ENCODE measurements around the gene TSPAN6. TPM values are rescaled to one million over a fixed set of nuclear protein-coding genes. Genes with fewer than 3 reads are reported as not detected.

Gene TSPAN6
- total and polyA plus RNA-seq, 2 of the 13 experiments (the other 11 are each of a cell fraction or from before 2014, with no cell fraction given), result 78.9 to 133 TPM

GRCh38 chrX:100593126-100593525 lies 43.5 kb downstream of the TSPAN6 start:
- Histone ChIP-seq H3K9me3 (ENCODE audit: low read length) (no peaks in the 10 kb centered on the region), H3K4me1 (ENCODE audit: insufficient read depth, low read length) (peaks cover 22% of the 10 kb centered on the region), H3K27me3 (ENCODE audit: control insufficient read depth in 1 of 2, insufficient read depth in 2 of 2, low read length in 2 of 2) (no peaks in the 10 kb centered on the region), H4K20me1 (ENCODE audit: insufficient read depth, low read length) (no peaks in the 10 kb centered on the region), H3K27ac (ENCODE audit: extremely low read length, insufficient read depth, low read length) (no peak overlapping the region), H2AFZ (ENCODE audit: low read length) (no peak overlapping the region), H3K79me2 (ENCODE audit: insufficient read depth, low read length) (no peaks in the 10 kb centered on the region), H3K9ac (ENCODE audit: insufficient read depth, low read depth, low read length) (no peak overlapping the region), H3K4me2 (ENCODE audit: low read depth, low read length) (no peak overlapping the region), H3K4me3 (replicated peaks in 1 of 3; ENCODE audit: insufficient read depth in 1 of 3, low read depth in 2 of 3, low read length in 3 of 3) (no peak overlapping the region), H3K36me3 (replicated peaks in 1 of 2; ENCODE audit: control insufficient read depth in 1 of 2, insufficient read depth in 2 of 2, low read length in 2 of 2) (no peaks in the 10 kb centered on the region)
- no peak for DNase-seq (ENCODE audit: low spot score)
- FAIRE-seq, result no peak
- POLR2A ChIA-PET, result no interaction called here
- no peak for ATAC-seq
- BruUV-seq (replicated peaks), result no TSS peak
- intact Hi-C loops (cut with micrococcal nuclease; ENCODE audit: unreplicated experiment) (no loop called here), in situ Hi-C loops (cut with HindIII; ENCODE audit: extremely low pct_ligation_motif_present, low pct_unique_long_range_greater_than_20kb) (no loop called here)
- CTCF ChIA-PET (ENCODE audit: low intra/inter-chr PET ratio, low total read pairs), result no interaction called here
- 49% methylated on average over 2 of the region's 2 CpGs for WGBS (ENCODE audit: low lambda C conversion rate)
- no peak for TF ChIP-seq CENPX (CRISPR knock-in tag; IDR thresholded peaks at IDR 0.05)
- no peak for TF ChIP-seq MAFG (CRISPR knock-in tag; IDR thresholded peaks at IDR 0.05)
- TF ChIP-seq ZNF12 (CRISPR knock-in tag; IDR thresholded peaks at IDR 0.05), result no peak
- no peak for TF ChIP-seq ATF6 (CRISPR knock-in tag; conservative IDR thresholded peaks at IDR 0.05)
- no peak for TF ChIP-seq ZNF296 (CRISPR knock-in tag; conservative IDR thresholded peaks at IDR 0.05)
- no peak for TF ChIP-seq ZNF121 (CRISPR knock-in tag; IDR thresholded peaks at IDR 0.05)
- no peak for TF ChIP-seq ZBTB39 (CRISPR knock-in tag; IDR thresholded peaks at IDR 0.05)

Measured in HepG2 (cell line).